HG02571 (cell line): ENCODE measurements around the gene IFI44.

Experiments used
- ATAC-seq: cut with Tn5 transposase; IDR thresholded peaks from one replicate; pipeline ENCODE4 v1.9.1; 2021; ENCODE audit warnings: mild to moderate bottlenecking, moderate library complexity; ENCODE audit not compliant: unreplicated experiment

The IFI44 gene

DNA sequence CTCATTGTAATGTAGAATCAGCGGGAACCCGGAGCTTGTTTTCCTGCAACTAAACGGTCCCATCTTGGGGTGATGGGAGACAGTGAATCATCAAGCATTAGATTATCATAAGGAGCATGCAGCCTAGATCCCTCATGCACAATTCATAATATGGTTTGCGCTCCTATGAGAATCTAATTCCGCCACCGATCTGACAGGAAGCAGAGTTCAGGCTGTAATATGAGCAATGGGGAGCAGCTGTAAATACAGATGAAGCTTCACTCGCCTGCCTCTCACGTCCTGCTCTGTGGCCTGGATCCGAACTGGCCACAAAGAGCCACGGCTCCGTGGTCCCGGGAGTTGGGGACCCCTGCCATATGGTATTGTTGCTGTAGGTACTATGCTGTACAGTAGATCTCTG is 1.6 kb downstream of the IFI44 start:
- ATAC-seq = no peak

DNA sequence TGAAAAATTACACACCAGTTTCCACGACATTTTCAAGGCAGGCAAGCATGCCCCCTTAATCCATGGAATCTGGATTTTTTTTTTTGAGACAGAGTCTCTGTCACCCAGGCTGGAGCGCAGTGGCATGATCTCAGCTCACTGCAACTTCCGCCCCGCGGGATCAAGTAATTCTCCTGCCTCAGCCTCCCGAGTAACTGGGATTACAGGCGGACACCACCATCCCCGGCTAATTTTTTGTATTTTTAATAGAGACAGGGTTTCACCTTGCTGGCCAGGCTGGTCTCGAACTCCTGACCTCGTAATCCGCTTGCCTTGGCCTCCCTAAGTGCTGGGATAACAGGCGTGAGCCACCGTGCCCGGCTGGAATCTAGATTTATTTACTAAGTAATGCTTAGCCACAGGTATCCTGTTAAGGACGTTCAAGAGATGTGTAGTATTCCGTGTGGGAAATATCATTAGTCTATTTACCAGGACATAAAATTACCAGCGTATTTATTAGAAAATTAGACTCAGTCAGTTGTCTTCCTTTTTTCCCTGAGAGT is 2.5 kb downstream of the IFI44 start:
- no peak for ATAC-seq

DNA sequence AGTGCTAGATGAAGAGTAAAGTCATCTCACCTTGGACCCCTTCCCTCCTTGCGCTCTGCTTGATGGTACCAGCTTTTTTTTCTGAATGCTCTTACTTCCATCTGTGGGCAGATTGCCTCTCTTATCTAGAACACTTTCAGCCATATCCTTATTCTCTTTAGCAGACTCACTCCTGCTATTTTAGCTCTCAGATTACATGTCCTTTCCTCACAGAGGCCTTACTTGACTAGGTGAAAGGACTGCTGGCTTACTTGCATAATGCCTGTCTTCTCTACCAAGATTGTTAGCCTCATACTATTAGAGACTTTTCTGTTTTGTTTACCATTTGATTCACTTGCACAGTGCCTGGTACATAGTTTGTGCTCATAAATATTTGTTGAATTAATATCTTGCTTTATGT is 9.3 kb downstream of the IFI44 start:
- ATAC-seq = no peak

GRCh38 chr1:78663923-78664322 is 14.3 kb downstream of the IFI44 start:
- ATAC-seq = no peak

- ATAC-seq = no peak
Measured at GRCh38 chr1:78664763-78665162, 15.1 kb downstream of the IFI44 start.

DNA sequence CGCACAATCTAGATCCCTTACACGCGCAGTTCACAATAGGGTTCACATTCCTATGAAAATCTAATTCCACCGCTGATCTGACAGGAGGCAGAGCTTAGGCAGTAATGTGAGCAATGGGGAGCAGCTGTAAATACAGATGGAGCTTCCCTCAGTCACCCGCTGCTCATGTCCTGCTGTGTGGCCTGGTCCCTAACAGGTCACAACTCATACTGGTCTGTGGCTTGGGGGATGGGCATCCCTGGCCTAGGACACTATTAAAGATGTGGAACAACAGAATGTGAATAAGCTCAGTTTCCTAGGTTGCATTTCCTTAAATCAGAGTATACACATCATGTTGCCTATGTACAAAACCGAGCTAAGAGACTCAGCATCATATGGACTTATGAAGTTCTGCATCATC is 16.2 kb downstream of the IFI44 start:
- ATAC-seq = no peak

- ATAC-seq = no peak
Measured at GRCh38 chr1:78667939-78668338, 18.3 kb downstream of the IFI44 start.

- no peak for ATAC-seq
Measured at GRCh38 chr1:78668427-78668826, 18.8 kb downstream of the IFI44 start.

GRCh38 chr1:78672428-78672827 is 22.8 kb downstream of the IFI44 start:
- no peak for ATAC-seq

DNA sequence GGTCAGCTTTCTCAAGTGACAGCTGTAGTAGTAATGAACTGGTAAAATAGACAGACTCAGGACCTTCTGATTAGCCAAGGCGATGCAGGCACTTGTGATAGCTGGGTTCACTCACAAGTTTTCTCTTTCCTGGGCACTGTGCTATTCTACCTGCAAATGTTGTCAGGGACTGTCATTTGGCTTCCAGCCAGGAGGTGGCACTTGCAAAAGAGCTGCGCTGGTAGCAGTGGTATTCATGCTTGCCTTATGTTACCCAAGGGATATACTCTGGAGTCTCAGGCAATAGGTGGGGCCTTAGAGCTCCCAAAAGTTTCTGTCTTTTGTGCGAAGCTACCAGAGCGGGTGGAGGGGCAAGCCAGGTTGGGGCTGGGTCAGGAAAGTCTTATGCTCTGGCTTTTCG is 23.5 kb downstream of the IFI44 start:
- ATAC-seq = no peak

- no peak for ATAC-seq
Measured at GRCh38 chr1:78676347-78676982, 26.8 kb downstream of the IFI44 start.

- no peak for ATAC-seq
Measured at GRCh38 chr1:78676993-78677392, 27.4 kb downstream of the IFI44 start.

DNA sequence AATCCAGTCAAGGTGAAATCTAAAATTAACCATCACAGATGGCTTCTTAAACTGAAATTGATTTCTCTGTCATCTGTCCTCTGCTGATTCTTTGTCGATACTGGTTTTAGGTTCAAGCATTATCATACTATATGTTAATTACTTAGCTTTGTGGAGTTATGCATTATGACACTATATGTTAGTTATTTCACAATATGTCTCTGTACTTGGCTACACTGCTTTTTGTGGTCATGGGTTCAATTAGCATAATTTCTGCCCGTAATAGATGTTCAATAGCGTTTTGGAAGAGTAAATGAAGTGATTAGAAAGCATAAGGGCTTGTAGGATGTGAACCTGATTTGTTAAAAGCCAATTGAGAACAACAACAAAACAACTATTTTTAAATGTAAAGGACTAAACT is 28.2 kb downstream of the IFI44 start:
- ATAC-seq = no peak

DNA sequence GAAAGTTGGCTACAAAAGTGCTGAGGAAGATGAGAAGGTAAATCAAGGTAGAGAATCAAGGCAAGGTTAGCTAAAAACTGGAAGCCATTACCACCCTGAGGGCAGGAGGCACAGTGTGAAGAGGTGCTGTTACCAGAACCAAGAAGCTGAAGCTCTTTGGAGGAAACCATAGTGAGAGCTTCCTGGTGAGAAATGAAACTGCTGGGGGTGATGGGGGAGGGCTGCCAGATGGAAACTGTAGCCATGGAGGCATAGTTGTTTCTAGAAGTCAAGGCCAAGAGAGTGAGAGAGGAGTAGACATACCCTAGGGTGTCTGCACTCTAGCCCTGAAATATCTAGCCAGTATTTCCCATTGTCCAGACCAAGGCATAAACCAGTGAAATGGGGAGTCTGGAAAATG is 28.7 kb downstream of the IFI44 start:
- ATAC-seq = peak; percentile 86

GRCh38 chr1:78681265-78681664 is 31.6 kb downstream of the IFI44 start:
- ATAC-seq = no peak

DNA sequence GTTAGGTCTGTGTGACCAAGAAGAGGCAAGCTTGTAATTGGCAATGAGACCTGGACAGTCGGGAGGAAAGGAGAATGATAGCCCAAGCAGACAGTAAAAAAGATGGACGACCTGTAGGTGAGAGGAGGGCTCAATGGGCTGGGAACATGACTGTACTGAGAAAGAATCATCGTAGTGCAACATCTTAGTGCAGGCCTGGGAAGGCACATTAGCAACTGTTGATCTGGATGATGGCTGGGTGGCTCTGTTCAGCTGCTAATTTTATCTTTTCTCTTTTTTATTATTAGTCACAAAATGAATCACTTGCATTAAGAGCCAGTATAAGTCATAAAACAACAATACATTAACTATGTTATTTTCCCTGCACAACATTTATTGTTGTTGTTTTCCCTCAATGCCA is 32.9 kb downstream of the IFI44 start:
- no peak for ATAC-seq

DNA sequence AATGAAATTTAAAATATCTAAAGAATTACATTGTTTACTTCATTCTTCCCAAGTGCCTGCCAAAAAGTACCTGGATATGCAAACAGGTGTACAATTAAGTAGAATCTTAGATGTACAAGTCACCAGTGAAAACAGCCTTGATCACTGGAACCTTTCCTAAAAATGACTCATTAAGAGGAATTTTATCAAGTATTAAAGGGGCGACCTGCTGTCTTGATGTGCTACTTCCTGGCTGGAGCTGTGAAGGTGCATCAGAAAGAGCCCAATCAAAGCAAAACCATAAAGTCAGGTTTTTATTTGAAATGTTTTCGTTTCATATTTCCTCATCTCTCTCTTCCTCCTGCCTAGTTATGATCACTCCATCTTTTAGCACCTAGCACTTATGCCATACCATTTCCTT is 33.4 kb downstream of the IFI44 start:
- no peak for ATAC-seq

- ATAC-seq = no peak
Measured at GRCh38 chr1:78687315-78687714, 37.7 kb downstream of the IFI44 start.

GRCh38 chr1:78687914-78688313 is 38.3 kb downstream of the IFI44 start:
- no peak for ATAC-seq

GRCh38 chr1:78688697-78689096 is 39.1 kb downstream of the IFI44 start:
- ATAC-seq = no peak

DNA sequence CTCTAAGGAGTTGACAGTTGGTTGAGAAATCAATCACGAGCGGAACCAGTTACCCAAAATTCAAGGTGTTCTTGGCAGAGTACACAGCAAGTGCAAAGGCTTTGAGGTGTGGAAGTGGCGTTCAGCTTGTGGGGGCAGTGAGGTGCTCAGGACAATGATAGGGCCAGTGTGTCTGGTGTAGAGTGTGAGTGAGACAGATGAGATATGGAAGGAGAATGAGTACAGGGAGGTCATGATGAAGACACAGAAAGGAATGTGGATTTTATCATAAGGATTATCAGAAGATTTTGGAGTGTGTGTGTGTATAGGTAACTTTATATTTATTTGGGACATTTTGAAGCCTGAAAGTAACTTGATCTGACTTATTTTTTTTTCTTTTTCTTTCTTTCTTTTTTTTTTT is 40.9 kb downstream of the IFI44 start:
- ATAC-seq = no peak

DNA sequence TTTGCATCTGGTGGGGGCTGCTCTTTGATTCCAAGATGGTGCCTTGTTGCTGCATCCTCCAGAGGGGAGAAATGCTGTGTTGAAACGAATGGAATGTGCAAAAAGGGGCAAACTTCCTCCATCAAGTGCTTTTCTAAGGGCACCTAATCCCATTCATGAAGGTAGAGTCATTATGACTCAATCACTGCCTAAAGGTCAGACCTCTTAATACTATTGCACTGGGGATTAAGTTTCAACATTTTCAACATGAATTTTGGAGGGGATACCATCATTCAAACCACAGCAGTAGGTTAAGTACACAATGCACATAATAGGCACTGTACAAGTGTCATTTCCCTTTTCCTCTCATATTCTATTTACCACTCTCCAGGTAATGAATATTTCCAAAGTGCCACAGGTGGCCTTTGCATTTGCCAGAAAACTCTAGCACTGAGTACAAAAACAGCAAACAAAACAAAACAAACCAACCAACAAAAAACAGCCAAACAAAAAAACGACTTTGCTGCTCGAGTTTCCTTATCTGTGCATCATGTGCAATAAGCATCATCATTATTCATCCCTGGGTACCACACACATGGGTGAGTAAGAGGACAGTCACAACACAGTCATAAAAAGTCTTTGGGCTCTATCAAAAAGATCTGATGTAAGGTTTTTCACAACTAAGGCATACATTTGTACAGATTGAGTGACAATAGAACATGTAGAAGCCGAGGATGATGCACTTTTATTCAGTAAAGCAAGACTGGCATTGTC is 42.5 kb downstream of the IFI44 start:
- ATAC-seq = no peak

- no peak for ATAC-seq
Measured at GRCh38 chr1:78699813-78700212, 50.2 kb downstream of the IFI44 start.
